GM12865 (cell line): ENCODE data around the gene RUNX1.

Source experiments
- DNase-seq: peaks from one replicate; pipeline ENCODE4 v3.0.0; 2010; ENCODE audit warnings: low read depth
- H3K4me3 ChIP-seq: 2 replicates; pipeline ENCODE4 v1.5.1; 2011; ENCODE audit warnings: mild to moderate bottlenecking, low read depth, low read length, control low read depth
- CTCF ChIP-seq: IDR thresholded peaks from 2 replicates; pipeline ENCODE4 v1.5.1; 2011; ENCODE audit warnings: low read length, control low read depth, low read depth, inconsistent platforms; ENCODE audit not compliant: insufficient read depth; ENCODE audit errors: missing control alignments

The RUNX1 gene

GRCh38 chr21:34810786-34811185 is 238.3 kb downstream of the RUNX1 start:
- TF ChIP-seq CTCF: no peak
- no peak for DNase-seq
- H3K4me3 ChIP-seq: no peak overlapping the region

- H3K4me3 ChIP-seq: no peak overlapping the region
- no peak for TF ChIP-seq CTCF
- DNase-seq: no peak
Observed at GRCh38 chr21:34809822-34810221, 239.3 kb downstream of the RUNX1 start.

GRCh38 chr21:34808569-34809204 is 240.4 kb downstream of the RUNX1 start:
- no peak for DNase-seq

GRCh38 chr21:34807881-34808568 is 241.1 kb downstream of the RUNX1 start:
- no peak for TF ChIP-seq CTCF
- H3K4me3 ChIP-seq: no peak overlapping the region
- peak; percentile 37 for DNase-seq

More at GRCh38 chr21:34808569-34809204, 240.4 kb downstream of the RUNX1 start:
- H3K4me3 ChIP-seq: no peak overlapping the region
- no peak for TF ChIP-seq CTCF

DNA sequence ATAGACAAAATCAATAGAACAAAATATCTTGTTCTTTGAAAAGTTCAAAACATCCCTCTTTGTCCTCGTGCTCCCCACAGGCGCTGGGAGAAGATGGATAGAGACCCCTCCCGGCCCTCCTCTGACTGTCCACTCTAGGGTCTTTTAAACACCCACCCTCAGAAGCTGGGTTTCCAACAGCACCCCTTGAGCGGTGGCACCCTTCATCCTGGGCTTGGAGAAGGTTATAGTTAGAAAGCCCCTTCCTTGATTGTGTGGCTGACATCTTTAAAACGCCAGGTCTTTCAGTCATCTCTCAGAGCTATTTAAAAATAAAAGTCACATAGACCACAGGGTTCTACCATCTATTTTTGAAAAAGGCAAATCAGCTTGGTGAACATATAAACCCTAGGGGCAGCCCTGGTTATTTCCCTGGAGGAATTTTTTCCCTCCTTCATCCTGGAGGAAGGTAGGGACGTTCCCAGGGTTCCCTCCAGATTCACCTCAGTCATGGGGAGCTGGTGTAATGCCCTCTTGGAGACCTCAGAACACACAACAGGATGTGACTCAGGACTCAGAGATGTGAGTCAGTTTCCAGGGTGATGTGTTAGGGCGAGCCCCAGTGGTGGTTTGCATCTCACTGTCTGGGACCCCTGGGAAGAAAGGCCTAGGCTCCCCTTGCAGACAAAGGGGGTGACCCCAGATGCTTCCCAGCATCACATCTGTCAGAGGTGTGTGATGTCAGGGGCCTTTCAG is 241.8 kb downstream of the RUNX1 start:
- no peak overlapping the region for H3K4me3 ChIP-seq
- peak; percentile 65 for DNase-seq
- TF ChIP-seq CTCF: no peak

DNA sequence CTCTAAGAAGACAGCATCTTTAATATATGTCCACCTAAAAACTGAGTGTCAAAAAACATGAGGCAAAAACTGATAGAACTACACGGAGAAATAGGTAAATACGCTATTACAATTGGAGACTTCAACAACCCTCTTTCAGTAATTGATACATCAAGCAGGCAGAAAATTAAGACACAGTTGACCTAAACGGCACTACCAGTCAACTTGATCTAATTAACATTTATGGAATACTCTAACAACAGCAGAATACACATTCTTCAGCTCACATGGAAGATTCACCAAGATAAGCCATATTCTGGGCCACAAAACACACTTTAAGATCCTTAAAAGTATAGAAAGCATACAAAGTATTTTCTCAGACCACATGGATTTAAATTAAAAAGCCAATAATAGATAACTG is 242.7 kb downstream of the RUNX1 start:
- no peak overlapping the region for H3K4me3 ChIP-seq
- TF ChIP-seq CTCF: no peak
- no peak for DNase-seq
